Activated CD8-positive, alpha-beta memory T cell treated with anti-CD3 and anti-CD28 coated beads, Interleukin-2, amount 50 U/mL, for 24 hours (primary cell): ENCODE data around the gene DDX25.

ENCODE experiments used
- DNase-seq: peaks from one replicate; pipeline ENCODE4 v3.0.0-alpha.2; 2020; ENCODE audit errors: extremely low read depth

DDX25 gene

GRCh38 chr11:125935618-125936199 is 31.4 kb downstream of the DDX25 start:
- no peak for DNase-seq

GRCh38 chr11:125938418-125938817 is 34.1 kb downstream of the DDX25 start:
- DNase-seq: no peak

GRCh38 chr11:125939081-125939521 is 34.8 kb downstream of the DDX25 start:
- DNase-seq: no peak

GRCh38 chr11:125940145-125940544 is 35.8 kb downstream of the DDX25 start:
- no peak for DNase-seq

- no peak for DNase-seq
Measured at GRCh38 chr11:125941267-125941618, 36.9 kb downstream of the DDX25 start.

- peak; percentile 4 for DNase-seq
Measured at GRCh38 chr11:125941619-125942611, 37.6 kb downstream of the DDX25 start.

GRCh38 chr11:125942771-125943428 is 38.6 kb downstream of the DDX25 start:
- no peak for DNase-seq

- DNase-seq: no peak
Measured at GRCh38 chr11:125943661-125944349, 39.5 kb downstream of the DDX25 start.

GRCh38 chr11:125944350-125945010 is 40.2 kb downstream of the DDX25 start:
- no peak for DNase-seq

- no peak for DNase-seq
Measured at GRCh38 chr11:125945011-125945796, 40.9 kb downstream of the DDX25 start.

- no peak for DNase-seq
Measured at GRCh38 chr11:125945797-125946520, 41.7 kb downstream of the DDX25 start, which contains the start of gene VSIG10L2. Gene VSIG10L2 (plus strand): TSS chr11:125946044. CDS start chr11:125946056, 12 bp downstream.

- no peak for DNase-seq
Measured at GRCh38 chr11:125946712-125947418, 42.6 kb downstream of the DDX25 start.

GRCh38 chr11:125947419-125948277 is 43.3 kb downstream of the DDX25 start:
- DNase-seq: no peak

GRCh38 chr11:125948278-125949051 is 44.2 kb downstream of the DDX25 start:
- no peak for DNase-seq

- no peak for DNase-seq
Measured at GRCh38 chr11:125949271-125950177, 45.2 kb downstream of the DDX25 start.

GRCh38 chr11:125950178-125950490 is 45.8 kb downstream of the DDX25 start:
- DNase-seq: no peak
